Osteoblast (primary cell): ENCODE measurements around the gene GDPD5. TPM values are rescaled to one million over a fixed set of nuclear protein-coding genes. Genes with fewer than 3 reads are reported as not detected.

ENCODE experiments used
- DNase-seq: peaks from one replicate; pipeline ENCODE4 v3.0.0; 2011; ENCODE audit warnings: low spot score, mixed read lengths; ENCODE audit not compliant: insufficient read length; ENCODE audit errors: missing footprints
- H2AFZ ChIP-seq: 2 replicates; pipeline ENCODE4 v1.6.0; 2011; ENCODE audit warnings: mild to moderate bottlenecking, low read length
- H3K27ac ChIP-seq: 2 replicates; pipeline ENCODE4 v1.5.1; 2011; ENCODE audit warnings: mild to moderate bottlenecking, low read depth, low read length, moderate library complexity
- H3K27me3 ChIP-seq: 2 replicates; pipeline ENCODE4 v1.6.0; 2012; ENCODE audit warnings: mild to moderate bottlenecking, control low read depth, inconsistent platforms, low read length, moderate library complexity; ENCODE audit not compliant: insufficient read depth
- H3K36me3 ChIP-seq: 2 replicates; pipeline ENCODE4 v1.5.1; 2011; ENCODE audit warnings: mild to moderate bottlenecking, low read length, control low read depth, moderate library complexity; ENCODE audit not compliant: insufficient read depth
- H3K4me1 ChIP-seq: 2 replicates; pipeline ENCODE4 v1.5.1; 2011; ENCODE audit warnings: mild to moderate bottlenecking, low read length, control low read depth, moderate library complexity; ENCODE audit not compliant: insufficient read depth
- H3K4me2 ChIP-seq: 2 replicates; pipeline ENCODE4 v1.6.0; 2011; ENCODE audit warnings: mild to moderate bottlenecking, low read length; ENCODE audit not compliant: insufficient read depth
- H3K4me3 ChIP-seq: fragments of 200-600 bp; sonication (generic); 3 replicates; pipeline ENCODE4 v1.5.1; 2012; ENCODE audit warnings: mild to moderate bottlenecking, low read length, inconsistent platforms; ENCODE audit not compliant: insufficient read depth
- H3K79me2 ChIP-seq: 2 replicates; pipeline ENCODE4 v1.6.0; 2012; ENCODE audit warnings: mild to moderate bottlenecking, low read length, control low read depth, inconsistent platforms; ENCODE audit not compliant: insufficient read depth
- H3K9me3 ChIP-seq: 2 replicates; pipeline ENCODE4 v1.5.1; 2011; ENCODE audit warnings: low read depth, low read length, control low read depth
- H4K20me1 ChIP-seq: 2 replicates; pipeline ENCODE4 v1.6.0; 2012; ENCODE audit warnings: mild to moderate bottlenecking, low read length, control low read depth; ENCODE audit not compliant: insufficient read depth
- CTCF ChIP-seq: IDR thresholded peaks from 2 replicates; pipeline ENCODE4 v1.5.1; 2011; ENCODE audit warnings: mild to moderate bottlenecking, low read depth, low read length, moderate library complexity; ENCODE audit errors: extremely low read depth
- total RNA-seq: library from RNA; depleted of rRNA; stranded (reverse); fragments of >200 nt; gene quantifications from 2 replicates; pipeline ENCODE4 v1.2.3, GENCODE V29; 2012

Gene GDPD5
- total RNA-seq, 1 donor = 13.4 TPM

GRCh38 chr11:75441804-75442132 is 84.0 kb downstream of the GDPD5 start:
- H3K27me3 ChIP-seq = no peaks in the 10 kb centered on the region
- no peaks in the 10 kb centered on the region for H4K20me1 ChIP-seq
- peak; percentile 66 for DNase-seq
- no peak for TF ChIP-seq CTCF
- H2AFZ ChIP-seq = no peak overlapping the region
- no peak overlapping the region for H3K27ac ChIP-seq
- no peak overlapping the region for H3K4me3 ChIP-seq
- no peaks in the 10 kb centered on the region for H3K36me3 ChIP-seq
- no peaks in the 10 kb centered on the region for H3K79me2 ChIP-seq
- no peaks in the 10 kb centered on the region for H3K4me1 ChIP-seq
- H3K9me3 ChIP-seq = no peaks in the 10 kb centered on the region
- H3K4me2 ChIP-seq = no peak overlapping the region

- Histone ChIP-seq H2AFZ (no peak overlapping the region), H3K9me3 (no peaks in the 10 kb centered on the region), H3K4me1 (no peaks in the 10 kb centered on the region), H3K36me3 (no peaks in the 10 kb centered on the region), H3K27me3 (no peaks in the 10 kb centered on the region), H3K4me2 (no peak overlapping the region), H3K27ac (no peak overlapping the region), H4K20me1 (no peaks in the 10 kb centered on the region), H3K4me3 (no peak overlapping the region), H3K79me2 (no peaks in the 10 kb centered on the region)
- TF ChIP-seq CTCF = no peak
- DNase-seq = peak; percentile 45
These were observed 84.6 kb downstream of the GDPD5 start for GRCh38 chr11:75440960-75441803.

- H2AFZ ChIP-seq = no peak overlapping the region
- H4K20me1 ChIP-seq = no peaks in the 10 kb centered on the region
- H3K4me1 ChIP-seq = no peaks in the 10 kb centered on the region
- no peaks in the 10 kb centered on the region for H3K27me3 ChIP-seq
- peak; percentile 76 for DNase-seq
- H3K27ac ChIP-seq = no peak overlapping the region
- no peak for TF ChIP-seq CTCF
- H3K4me2 ChIP-seq = no peak overlapping the region
- no peak overlapping the region for H3K4me3 ChIP-seq
- no peaks in the 10 kb centered on the region for H3K79me2 ChIP-seq
- H3K9me3 ChIP-seq = no peaks in the 10 kb centered on the region
- no peaks in the 10 kb centered on the region for H3K36me3 ChIP-seq
These were observed 86.1 kb downstream of the GDPD5 start for GRCh38 chr11:75439495-75440120.

- Histone ChIP-seq H3K36me3 (no peaks in the 10 kb centered on the region), H4K20me1 (no peaks in the 10 kb centered on the region), H3K27me3 (no peaks in the 10 kb centered on the region), H3K4me3 (no peak overlapping the region), H3K4me2 (no peak overlapping the region), H3K4me1 (no peaks in the 10 kb centered on the region), H2AFZ (no peak overlapping the region), H3K79me2 (no peaks in the 10 kb centered on the region), H3K9me3 (no peaks in the 10 kb centered on the region), H3K27ac (no peak overlapping the region)
- DNase-seq = peak; percentile 57
- no peak for TF ChIP-seq CTCF
These were observed 86.7 kb downstream of the GDPD5 start for GRCh38 chr11:75439026-75439425.
